Measurements from ENCODE around the gene SNRNP35. TPM values are rescaled to one million over a fixed set of nuclear protein-coding genes. Genes with fewer than 3 reads are reported as not detected.
"Not testable (repeated sequence)": the region's sequence is repeated elsewhere in the genome, so short reads cannot be mapped to it uniquely, and the experiment has no call there.

SNRNP35 gene
- total RNA-seq, 2 experiments from 2014 or later = 20.8 to 22.0 TPM

DNA sequence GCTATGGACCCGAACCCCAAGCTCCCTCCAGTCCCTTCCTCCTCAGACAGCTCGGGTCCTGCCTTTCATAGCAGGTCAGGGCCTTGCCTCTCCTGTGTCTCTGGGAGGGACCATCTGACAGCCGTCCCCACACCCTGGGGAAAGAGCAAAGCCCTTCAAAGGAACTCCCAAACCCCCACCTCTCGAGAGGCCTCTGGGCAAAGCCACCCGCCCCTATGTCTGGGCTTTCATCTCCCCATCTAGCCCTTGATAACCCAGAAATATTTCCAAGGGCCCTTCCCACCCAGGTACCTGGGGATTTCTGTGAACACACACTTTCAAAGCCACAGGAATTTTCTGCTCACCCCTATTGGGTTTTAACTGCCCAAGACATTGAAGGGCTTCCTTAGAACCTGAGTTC, 32.1 kb downstream of the SNRNP35 start:
- Mint-ChIP-seq H3K27ac (no peak overlapping the region), H3K4me1 (peaks cover 3% of the 10 kb centered on the region)

DNA sequence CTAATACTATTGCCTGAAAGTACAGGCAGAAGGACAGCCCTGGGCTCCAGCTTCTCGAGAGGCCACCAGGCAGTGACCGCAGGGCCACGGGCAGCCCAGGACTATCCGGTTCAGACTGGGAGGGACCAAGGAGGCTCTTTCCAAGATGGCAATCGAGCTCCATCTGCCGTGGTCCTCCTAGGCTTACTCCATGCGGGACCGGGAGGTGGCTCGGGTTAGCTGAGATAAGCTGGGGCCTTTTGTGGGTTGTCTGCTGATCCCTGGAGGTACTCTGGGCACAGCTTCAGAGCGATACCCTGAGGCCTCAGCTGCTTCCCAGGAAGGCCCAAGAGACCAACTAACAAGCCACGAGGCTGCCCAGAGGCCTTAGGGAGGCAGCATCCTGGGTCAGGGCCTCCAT, 33.1 kb downstream of the SNRNP35 start:
- no peak for DNase-seq
- no peak overlapping the region for H3K4me3 Mint-ChIP-seq
- H3K36me3 Mint-ChIP-seq = no peaks in the 10 kb centered on the region
- H3K9me3 Mint-ChIP-seq = no peaks in the 10 kb centered on the region
- no peak overlapping the region for H3K27ac Mint-ChIP-seq
- H3K4me1 Mint-ChIP-seq = no peaks in the 10 kb centered on the region
- H3K27me3 Mint-ChIP-seq = no peaks in the 10 kb centered on the region

More for the DNA sequence above, 32.1 kb downstream of the SNRNP35 start:
- no peaks in the 10 kb centered on the region for H3K9me3 Mint-ChIP-seq
- no peaks in the 10 kb centered on the region for H3K27me3 Mint-ChIP-seq
- H3K4me3 Mint-ChIP-seq = no peak overlapping the region
- DNase-seq = no peak
- no peaks in the 10 kb centered on the region for H3K36me3 Mint-ChIP-seq

- H3K4me1 Mint-ChIP-seq = no peaks in the 10 kb centered on the region
- no peak overlapping the region for H3K27ac Mint-ChIP-seq
- no peaks in the 10 kb centered on the region for H3K9me3 Mint-ChIP-seq
- DNase-seq = no peak
- H3K36me3 Mint-ChIP-seq = no peaks in the 10 kb centered on the region
- no peaks in the 10 kb centered on the region for H3K27me3 Mint-ChIP-seq
- H3K4me3 Mint-ChIP-seq = no peak overlapping the region
Observed at GRCh38 chr12:123491481-123491880, 33.5 kb downstream of the SNRNP35 start.

- not testable (repeated sequence) for H3K27ac Mint-ChIP-seq, H3K27me3 Mint-ChIP-seq
Observed at GRCh38 chr12:123492339-123493039, 34.5 kb downstream of the SNRNP35 start.

GRCh38 chr12:123494124-123494851, 36.3 kb downstream of the SNRNP35 start:
- Mint-ChIP-seq H3K9me3 (no peaks in the 10 kb centered on the region), H3K27me3 (no peaks in the 10 kb centered on the region), H3K36me3 (peaks cover 3% of the 10 kb centered on the region), H3K27ac (no peak overlapping the region), H3K4me1 (no peaks in the 10 kb centered on the region), H3K4me3 (no peak overlapping the region)
- DNase-seq = no peak

More at GRCh38 chr12:123492339-123493039, 34.5 kb downstream of the SNRNP35 start:
- H3K36me3 Mint-ChIP-seq, H3K9me3 Mint-ChIP-seq, DNase-seq, H3K4me1 Mint-ChIP-seq, H3K4me3 Mint-ChIP-seq: not testable (repeated sequence)

- no peak overlapping the region for H3K27ac Mint-ChIP-seq
- H3K27me3 Mint-ChIP-seq = no peaks in the 10 kb centered on the region
- no peaks in the 10 kb centered on the region for H3K9me3 Mint-ChIP-seq
- no peak overlapping the region for H3K4me3 Mint-ChIP-seq
- peaks cover 3% of the 10 kb centered on the region for H3K36me3 Mint-ChIP-seq
- no peaks in the 10 kb centered on the region for H3K4me1 Mint-ChIP-seq
- DNase-seq = no peak
Observed at GRCh38 chr12:123497065-123497464, 39.1 kb downstream of the SNRNP35 start.

GRCh38 chr12:123498126-123498825, 40.3 kb downstream of the SNRNP35 start:
- H3K27me3 Mint-ChIP-seq = no peaks in the 10 kb centered on the region
- no peak overlapping the region for H3K27ac Mint-ChIP-seq
- no peak for DNase-seq
- no peaks in the 10 kb centered on the region for H3K9me3 Mint-ChIP-seq
- H3K36me3 Mint-ChIP-seq = peaks cover 3% of the 10 kb centered on the region
- H3K4me3 Mint-ChIP-seq = peak overlapping the region; percentile 30
- no peaks in the 10 kb centered on the region for H3K4me1 Mint-ChIP-seq

GRCh38 chr12:123499332-123499731, 41.4 kb downstream of the SNRNP35 start:
- Mint-ChIP-seq H3K9me3 (no peaks in the 10 kb centered on the region), H3K27ac (no peak overlapping the region)

GRCh38 chr12:123502163-123502704, 44.3 kb downstream of the SNRNP35 start:
- no peak for DNase-seq
- Mint-ChIP-seq H3K27ac (no peak overlapping the region), H3K4me1 (no peaks in the 10 kb centered on the region), H3K4me3 (no peak overlapping the region), H3K9me3 (no peaks in the 10 kb centered on the region), H3K36me3 (peaks cover 3% of the 10 kb centered on the region), H3K27me3 (no peaks in the 10 kb centered on the region)

More at GRCh38 chr12:123499332-123499731, 41.4 kb downstream of the SNRNP35 start:
- no peak for DNase-seq
- Mint-ChIP-seq H3K4me1 (no peaks in the 10 kb centered on the region), H3K27me3 (no peaks in the 10 kb centered on the region), H3K4me3 (no peak overlapping the region), H3K36me3 (peaks cover 3% of the 10 kb centered on the region)

GRCh38 chr12:123506059-123506842, 48.3 kb downstream of the SNRNP35 start:
- Mint-ChIP-seq H3K4me3 (no peak overlapping the region), H3K36me3 (no peaks in the 10 kb centered on the region), H3K27ac (no peak overlapping the region), H3K9me3 (no peaks in the 10 kb centered on the region), H3K4me1 (no peaks in the 10 kb centered on the region), H3K27me3 (no peaks in the 10 kb centered on the region)
- DNase-seq = no peak

- H3K9me3 Mint-ChIP-seq = no peaks in the 10 kb centered on the region
- H3K4me1 Mint-ChIP-seq = no peaks in the 10 kb centered on the region
Observed at GRCh38 chr12:123506843-123507236, 48.9 kb downstream of the SNRNP35 start.

GRCh38 chr12:123512838-123513665, 55.1 kb downstream of the SNRNP35 start:
- no peaks in the 10 kb centered on the region for H3K27me3 Mint-ChIP-seq
- H3K27ac Mint-ChIP-seq = no peak overlapping the region
- H3K4me3 Mint-ChIP-seq = no peak overlapping the region
- DNase-seq = no peak
- H3K4me1 Mint-ChIP-seq = no peaks in the 10 kb centered on the region
- H3K9me3 Mint-ChIP-seq = no peaks in the 10 kb centered on the region
- peaks cover 2% of the 10 kb centered on the region for H3K36me3 Mint-ChIP-seq

More at GRCh38 chr12:123506843-123507236, 48.9 kb downstream of the SNRNP35 start:
- Mint-ChIP-seq H3K4me3 (no peak overlapping the region), H3K27me3 (no peaks in the 10 kb centered on the region), H3K27ac (no peak overlapping the region), H3K36me3 (no peaks in the 10 kb centered on the region)
- DNase-seq = no peak

DNA sequence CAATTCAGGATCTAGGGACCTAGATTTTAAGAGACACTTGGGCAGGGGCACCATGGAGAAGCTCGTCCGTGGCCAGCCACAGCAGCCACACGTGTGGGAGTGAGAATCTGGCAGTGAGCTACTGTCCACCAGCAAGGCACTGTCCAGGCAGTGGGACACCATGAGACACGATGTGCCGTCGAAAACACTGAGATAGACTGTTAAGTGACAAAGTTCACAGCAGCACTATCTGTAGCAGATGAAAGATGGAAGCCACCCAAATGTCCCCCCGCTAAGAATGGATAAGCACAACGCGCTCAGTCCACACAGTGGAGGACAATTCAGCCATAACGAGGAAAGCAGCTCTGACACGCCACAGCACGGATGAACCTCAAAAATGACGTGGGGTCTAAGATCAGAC, 55.9 kb downstream of the SNRNP35 start:
- peaks cover 2% of the 10 kb centered on the region for H3K36me3 Mint-ChIP-seq
- H3K4me1 Mint-ChIP-seq = no peaks in the 10 kb centered on the region
- H3K9me3 Mint-ChIP-seq = no peaks in the 10 kb centered on the region
- no peak overlapping the region for H3K4me3 Mint-ChIP-seq
- no peaks in the 10 kb centered on the region for H3K27me3 Mint-ChIP-seq
- DNase-seq = no peak
- no peak overlapping the region for H3K27ac Mint-ChIP-seq

All from activated naive CD8-positive, alpha-beta T cell treated with anti-CD3 and anti-CD28 coated beads for 36 hours (primary cell).